Dedifferentiated amniotic fluid mesenchymal stem cell (primary cell): ENCODE results near the gene PXMP2.

Experiments
- DNase-seq: peaks from one replicate; pipeline ENCODE4 v3.0.0-alpha.2; 2016; ENCODE audit errors: extremely low spot score

The PXMP2 gene

GRCh38 chr12:132687211-132688164 lies at the start of gene PXMP2, which contains the start of gene POLE:
TSS of gene PXMP2 (plus strand) at chr12:132687587. CDS start at chr12:132687671, 84 bp downstream.
TSS of gene POLE (minus strand) at chr12:132687342. CDS start at chr12:132687315, 27 bp downstream.
- DNase-seq = peak; percentile 89

- no peak for DNase-seq
Observed at GRCh38 chr12:132637811-132638210, 49.6 kb upstream of the PXMP2 start.

- no peak for DNase-seq
Observed at GRCh38 chr12:132638541-132639408, 48.6 kb upstream of the PXMP2 start.

- DNase-seq = no peak
Observed at GRCh38 chr12:132639956-132640520, 47.3 kb upstream of the PXMP2 start.

GRCh38 chr12:132640936-132641335 lies 46.5 kb upstream of the PXMP2 start:
- no peak for DNase-seq

GRCh38 chr12:132641811-132642650 lies 45.4 kb upstream of the PXMP2 start:
- no peak for DNase-seq

GRCh38 chr12:132642846-132643835 lies 44.2 kb upstream of the PXMP2 start:
- no peak for DNase-seq

DNA sequence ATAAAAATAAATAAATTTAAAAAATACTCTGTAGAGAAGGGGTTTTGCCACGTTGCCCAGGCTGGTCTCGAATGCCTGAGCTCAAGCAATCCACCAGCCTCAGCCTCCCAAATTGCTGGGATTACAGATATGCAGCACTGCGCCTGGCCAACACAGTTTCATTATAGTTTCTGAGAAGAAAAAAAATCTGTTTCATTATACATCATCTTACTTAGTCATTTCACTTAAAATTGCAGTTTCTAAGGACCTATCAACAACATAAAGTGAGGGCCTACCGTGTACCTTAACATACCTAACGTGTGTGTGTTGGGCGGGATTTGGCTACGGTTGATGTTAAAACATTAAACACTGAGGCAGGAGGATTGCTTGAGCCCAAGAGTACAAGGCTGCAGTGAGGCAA lies 40.5 kb upstream of the PXMP2 start:
- no peak for DNase-seq

- DNase-seq = no peak
Observed at GRCh38 chr12:132647858-132648257, 39.5 kb upstream of the PXMP2 start.

DNA sequence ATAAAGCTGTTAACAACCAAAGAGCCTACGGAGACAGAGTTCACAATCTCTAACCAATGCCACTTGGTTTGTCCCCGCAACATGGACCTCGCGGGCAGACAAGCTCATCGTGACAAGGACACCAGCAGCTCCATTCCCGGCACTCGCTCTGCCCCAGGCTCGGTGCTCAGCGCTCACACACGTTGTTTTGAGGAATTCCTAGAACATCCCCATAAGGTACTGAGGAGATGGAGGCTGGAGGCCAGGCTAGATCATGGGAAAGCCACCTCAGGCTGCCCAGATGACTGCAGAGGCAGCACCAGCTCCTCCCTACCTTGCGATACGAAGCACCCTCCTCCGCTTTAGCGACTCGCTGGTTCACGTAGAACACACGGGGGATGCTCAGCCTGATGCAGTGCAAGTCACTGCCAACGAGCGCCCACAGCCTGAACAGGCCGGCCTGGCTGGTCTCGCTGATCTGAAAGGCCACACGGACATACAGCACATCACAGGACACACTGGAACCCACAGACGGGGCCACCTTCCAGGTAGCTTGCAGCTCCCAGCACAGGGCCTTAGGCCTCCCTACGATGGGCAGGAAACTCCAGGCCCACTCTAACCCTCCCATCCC lies 38.7 kb upstream of the PXMP2 start:
- DNase-seq = no peak

- no peak for DNase-seq
Observed at GRCh38 chr12:132649226-132649945, 38.0 kb upstream of the PXMP2 start.

DNA sequence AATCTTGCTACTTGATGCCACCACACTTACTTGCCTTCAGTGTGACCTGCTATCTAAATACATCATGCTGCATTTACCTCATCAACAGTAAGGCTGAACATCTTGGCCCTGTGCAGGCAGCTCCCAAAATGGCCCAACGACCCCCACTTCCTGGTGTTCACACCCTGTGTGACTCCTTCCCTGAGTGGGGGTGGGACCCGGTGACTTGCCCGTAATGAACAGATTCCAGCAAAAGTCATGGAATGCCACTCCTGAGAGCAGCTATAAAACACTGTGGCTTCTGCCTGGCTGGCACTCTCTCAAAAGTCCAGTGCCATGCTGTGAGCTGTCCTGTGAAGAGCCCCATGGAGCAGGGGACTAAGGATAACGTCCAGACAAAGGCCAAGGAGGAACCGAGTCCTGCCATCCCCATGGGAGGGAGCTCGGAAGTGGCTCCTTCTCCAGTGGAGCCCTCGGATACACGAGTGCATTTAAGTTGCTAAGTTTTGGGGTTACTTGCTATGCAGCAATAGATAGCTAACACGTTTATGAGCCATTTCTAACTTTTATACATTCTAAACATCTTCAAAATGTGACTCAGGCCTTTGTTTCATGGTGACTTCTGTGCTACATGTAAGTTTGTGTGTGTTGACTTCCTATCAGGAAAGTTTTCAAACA lies 35.8 kb upstream of the PXMP2 start:
- no peak for DNase-seq

DNA sequence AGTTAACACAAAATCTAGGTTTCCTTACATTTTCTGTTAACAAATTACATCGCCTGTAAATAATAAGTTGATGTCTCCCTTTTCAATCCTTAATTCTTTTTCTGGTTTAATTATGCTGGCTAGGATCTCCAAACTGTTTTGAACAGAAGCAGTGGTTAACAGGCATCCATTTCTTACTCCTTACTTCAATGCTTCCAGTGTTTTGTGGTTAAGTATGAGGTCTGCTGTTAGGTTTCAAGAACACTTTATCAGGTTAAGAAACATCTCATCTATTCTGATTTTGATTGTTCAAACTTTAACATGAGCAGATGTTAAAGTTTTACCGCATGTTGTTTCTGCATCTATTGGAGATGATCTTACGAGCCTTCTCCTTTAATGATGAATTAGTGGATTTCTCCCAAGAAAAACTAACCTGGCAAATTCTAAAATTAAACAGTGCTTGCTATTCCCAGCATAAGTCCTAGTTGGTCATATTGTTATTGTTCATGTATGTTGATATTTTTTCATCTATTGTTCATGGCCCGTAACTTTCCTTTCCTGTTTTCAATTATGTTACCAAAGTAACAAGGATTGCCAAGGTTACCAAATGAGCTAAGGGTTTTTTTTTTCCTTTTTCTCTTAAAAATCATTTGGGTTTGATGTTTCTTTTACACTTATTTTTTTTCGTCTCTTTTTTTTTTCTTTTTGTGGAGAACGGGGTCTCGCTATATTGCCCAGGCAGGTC lies 33.7 kb upstream of the PXMP2 start:
- DNase-seq = no peak

- no peak for DNase-seq
Observed at GRCh38 chr12:132657004-132657727, 30.2 kb upstream of the PXMP2 start.

DNA sequence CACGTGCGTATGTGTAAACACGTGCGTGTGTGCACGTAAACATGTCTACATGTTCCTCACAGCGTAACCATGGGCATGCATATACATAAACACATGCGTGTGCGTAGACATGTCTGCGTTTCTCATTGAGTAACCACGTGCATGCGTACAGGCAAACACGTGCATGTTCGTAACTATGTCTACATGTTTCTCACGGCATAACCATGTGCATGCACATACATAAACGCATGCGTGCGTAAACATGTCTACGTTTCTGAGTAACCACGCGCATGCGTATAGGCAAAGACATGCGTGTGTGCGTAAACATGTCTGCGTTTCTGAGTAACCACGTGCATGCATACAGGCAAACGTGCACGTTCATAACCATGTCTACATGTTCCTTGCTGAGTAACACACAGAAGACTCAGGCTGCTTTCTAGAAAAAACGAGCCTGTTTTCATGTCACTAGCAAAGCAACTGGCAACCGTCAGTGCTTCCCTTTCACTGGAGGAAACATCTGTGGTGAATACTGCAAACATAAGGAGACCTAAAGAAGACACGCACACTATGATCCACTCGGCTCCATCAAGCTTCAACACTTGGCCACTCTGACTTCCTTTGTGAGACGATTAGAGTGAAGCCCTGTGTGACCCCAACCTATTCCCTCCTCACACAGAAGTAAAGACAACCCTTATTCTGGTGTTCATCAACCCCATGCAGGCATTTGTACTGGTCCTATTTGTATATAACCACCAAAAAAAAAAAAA lies 29.1 kb upstream of the PXMP2 start:
- DNase-seq = no peak

GRCh38 chr12:132659146-132659545 lies 28.2 kb upstream of the PXMP2 start:
- DNase-seq = no peak
